GM12892 (cell line): ENCODE results near the gene NRSN2.

Experiments used
- POLR2A ChIP-seq: IDR thresholded peaks from 2 replicates; pipeline ENCODE4 v1.6.1; 2011; ENCODE audit warnings: low read depth, low read length, control low read depth
- POLR2AphosphoS5 ChIP-seq: IDR thresholded peaks from 2 replicates; pipeline ENCODE4 v1.6.1; 2011; ENCODE audit warnings: low read depth, low read length, control low read depth

DNA sequence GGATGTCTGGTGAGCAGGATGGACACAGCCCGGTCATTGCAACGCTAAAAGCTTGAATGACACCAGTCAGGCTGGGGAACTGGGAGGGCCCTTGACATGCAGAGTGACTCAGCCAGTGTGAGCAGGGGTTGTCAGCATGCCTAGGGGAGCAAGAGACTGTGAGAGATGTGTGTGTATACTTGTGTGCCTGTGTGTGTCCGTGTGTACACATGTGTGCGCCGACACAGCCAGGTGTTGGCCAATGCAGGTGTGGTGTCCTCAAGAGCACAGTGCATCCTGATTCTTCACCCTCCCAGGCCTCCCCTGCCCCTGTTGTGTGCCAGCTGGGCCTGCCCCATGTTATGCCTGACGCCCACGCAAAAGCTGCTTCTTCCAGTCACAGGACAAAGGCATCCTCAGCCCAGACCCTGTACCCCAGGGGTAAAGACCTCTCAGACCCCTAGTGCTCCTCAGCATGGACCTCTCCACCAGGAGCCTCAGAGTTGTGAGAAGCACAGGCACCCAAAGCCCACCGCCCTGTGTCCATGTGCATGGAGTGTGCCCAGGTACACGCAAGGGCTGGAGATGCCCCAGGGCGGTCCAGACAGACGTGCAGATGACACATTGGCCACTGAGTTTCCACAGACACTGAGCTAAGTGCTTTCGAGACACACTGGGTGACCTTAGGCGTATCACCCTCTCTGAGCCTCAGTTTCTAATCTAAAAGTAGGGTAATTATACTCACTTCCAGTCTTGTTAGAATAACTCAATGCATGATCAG lies 16.6 kb downstream of the NRSN2 start:
- TF ChIP-seq POLR2AphosphoS5 (no peak), POLR2A (no peak)
